MM.1S (cell line): ENCODE data around the gene ZNF398.

ENCODE experiments used
- DNase-seq: peaks from one replicate; pipeline ENCODE4 v3.0.0-alpha.2; 2015
- H2AFZ ChIP-seq: fragments of 300-600 bp; sonication (generic); 2 replicates; pipeline ENCODE4 v1.6.0; 2016; ENCODE audit warnings: antibody characterized with exemption, low read length
- H3F3A ChIP-seq: fragments of 300-600 bp; sonication (generic); 2 replicates; pipeline ENCODE4 v1.6.1; 2016; ENCODE audit warnings: mild to moderate bottlenecking, antibody characterized with exemption, low read length, moderate library complexity, mixed read lengths; ENCODE audit not compliant: insufficient read depth
- H3K27ac ChIP-seq: fragments of 300-600 bp; sonication (generic); 2 replicates; pipeline ENCODE4 v1.5.1; 2016; ENCODE audit warnings: mild to moderate bottlenecking, low read length
- H3K27me3 ChIP-seq: fragments of 300-600 bp; sonication (generic); replicated peaks from 2 replicates; pipeline ENCODE4 v1.6.0; 2016; ENCODE audit warnings: low read length; ENCODE audit not compliant: insufficient read depth
- H3K36me3 ChIP-seq: fragments of 300-600 bp; sonication (generic); replicated peaks from 2 replicates; pipeline ENCODE4 v1.6.1; 2016; ENCODE audit warnings: mild to moderate bottlenecking, low read length, mixed read lengths; ENCODE audit not compliant: insufficient read depth
- H3K4me1 ChIP-seq: fragments of 300-600 bp; sonication (generic); 2 replicates; pipeline ENCODE4 v1.6.1; 2016; ENCODE audit warnings: low read length, mixed read lengths
- H3K4me2 ChIP-seq: fragments of 300-600 bp; sonication (generic); 2 replicates; pipeline ENCODE4 v1.6.0; 2016; ENCODE audit warnings: low read depth, low read length
- H3K4me3 ChIP-seq: fragments of 300-600 bp; sonication (generic); 2 replicates; pipeline ENCODE4 v1.5.1; 2016; ENCODE audit warnings: low read length, mixed read lengths
- H3K79me2 ChIP-seq: fragments of 300-600 bp; sonication (generic); 2 replicates; pipeline ENCODE4 v1.6.1; 2016; ENCODE audit warnings: mixed run types, low read length, mixed read lengths
- H3K9ac ChIP-seq: fragments of 300-600 bp; sonication (generic); 2 replicates; pipeline ENCODE4 v1.6.1; 2016; ENCODE audit warnings: low read length, mixed read lengths
- H3K9me2 ChIP-seq: fragments of 300-600 bp; sonication (generic); replicated peaks from 2 replicates; pipeline ENCODE4 v1.6.1; 2016; ENCODE audit warnings: mild to moderate bottlenecking, low read length, mixed read lengths; ENCODE audit not compliant: insufficient read depth
- H3K9me3 ChIP-seq: fragments of 300-600 bp; sonication (generic); replicated peaks from 2 replicates; pipeline ENCODE4 v1.6.1; 2016; ENCODE audit warnings: mild to moderate bottlenecking, low read length, mixed read lengths; ENCODE audit not compliant: insufficient read depth
- H4K20me1 ChIP-seq: fragments of 300-600 bp; sonication (generic); 2 replicates; pipeline ENCODE4 v1.6.1; 2016; ENCODE audit warnings: mild to moderate bottlenecking, low read length, moderate library complexity, mixed read lengths; ENCODE audit not compliant: insufficient read depth
- CTCF ChIP-seq: fragments of 300-600 bp; sonication (generic); IDR thresholded peaks from 2 replicates; pipeline ENCODE4 v1.5.1; 2016; ENCODE audit warnings: antibody characterized with exemption, low read length, mixed read lengths
- EZH2 ChIP-seq: fragments of 300-600 bp; sonication (generic); optimal IDR thresholded peaks from 2 replicates; pipeline ENCODE3; 2017; ENCODE audit warnings: low read depth, mild to moderate bottlenecking, antibody characterized with exemption, low read length, mixed read lengths
- EZH2phosphoT487 ChIP-seq: fragments of 300-600 bp; sonication (generic); IDR thresholded peaks from 2 replicates; pipeline ENCODE4 v1.6.1; 2018; ENCODE audit warnings: antibody characterized with exemption, low read length

ZNF398 gene

GRCh38 chr7:149197675-149198074 is 50.4 kb downstream of the ZNF398 start:
- Histone ChIP-seq H3K4me3 (no peak overlapping the region), H3K4me1 (peaks cover 4% of the 10 kb centered on the region), H3F3A (peaks cover 7% of the 10 kb centered on the region; the same call in 1 of the 2 replicates), H3K27ac (no peak overlapping the region), H3K27me3 (no peaks in the 10 kb centered on the region), H3K79me2 (peaks cover 59% of the 10 kb centered on the region), H4K20me1 (no peaks in the 10 kb centered on the region; the same call in 1 of the 2 replicates), H3K4me2 (no peak overlapping the region), H3K36me3 (peaks cover 16% of the 10 kb centered on the region), H2AFZ (no peak overlapping the region), H3K9me2 (no peaks in the 10 kb centered on the region), H3K9me3 (no peaks in the 10 kb centered on the region), H3K9ac (no peak overlapping the region)
- no peak for DNase-seq
- TF ChIP-seq EZH2 (no peak), EZH2phosphoT487 (no peak), CTCF (no peak)

- TF ChIP-seq EZH2phosphoT487, result no peak
- no peak for TF ChIP-seq EZH2
- no peak for TF ChIP-seq CTCF
- Histone ChIP-seq H3K4me2 (no peak overlapping the region), H3K36me3 (peaks cover 22% of the 10 kb centered on the region), H3F3A (peaks cover 7% of the 10 kb centered on the region; the same call in 1 of the 2 replicates), H3K9ac (no peak overlapping the region), H3K27ac (no peak overlapping the region), H4K20me1 (no peaks in the 10 kb centered on the region; the same call in 1 of the 2 replicates), H3K79me2 (peaks cover 65% of the 10 kb centered on the region), H3K9me2 (no peaks in the 10 kb centered on the region), H3K9me3 (no peaks in the 10 kb centered on the region), H2AFZ (no peak overlapping the region), H3K27me3 (no peaks in the 10 kb centered on the region), H3K4me3 (no peak overlapping the region), H3K4me1 (peaks cover 4% of the 10 kb centered on the region)
- DNase-seq, result no peak
Measured at GRCh38 chr7:149198161-149198816, 51.0 kb downstream of the ZNF398 start.

- Histone ChIP-seq H3K4me3 (no peak overlapping the region), H3K36me3 (peaks cover 32% of the 10 kb centered on the region), H4K20me1 (no peaks in the 10 kb centered on the region; the same call in 1 of the 2 replicates), H3K27me3 (no peaks in the 10 kb centered on the region), H3K9me3 (no peaks in the 10 kb centered on the region), H3F3A (peaks cover 7% of the 10 kb centered on the region; the same call in 1 of the 2 replicates), H3K9ac (no peak overlapping the region), H3K9me2 (no peaks in the 10 kb centered on the region), H3K4me2 (no peak overlapping the region), H3K79me2 (peaks cover 76% of the 10 kb centered on the region), H3K4me1 (peaks cover 4% of the 10 kb centered on the region), H2AFZ (no peak overlapping the region), H3K27ac (no peak overlapping the region)
- TF ChIP-seq CTCF (no peak), EZH2 (no peak)
- DNase-seq, result no peak
Measured at GRCh38 chr7:149199234-149199995, 52.2 kb downstream of the ZNF398 start.
